HL-60 (cell line): ENCODE results near the gene C14orf132.

Experiments
- CTCF ChIP-seq: IDR thresholded peaks from one replicate; pipeline ENCODE4 v1.5.1; 2011; ENCODE audit warnings: low read length, control low read depth, inconsistent platforms; ENCODE audit not compliant: insufficient read depth
- GABPA ChIP-seq: IDR thresholded peaks from 2 replicates; pipeline ENCODE4 v1.6.1; 2012; ENCODE audit warnings: low read depth

- TF ChIP-seq CTCF (no peak), GABPA (no peak)
Observed at GRCh38 chr14:96050482-96050881, 11.3 kb downstream of the C14orf132 start.
